Non-pigmented ciliary epithelial cell (primary cell): Measurements from ENCODE around the gene STN1.
"Not testable (repeated sequence)": the region's sequence is repeated elsewhere in the genome, so short reads cannot be mapped to it uniquely, and the experiment has no call there.

Experiments
- DNase-seq: peaks from one replicate; pipeline ENCODE4 v3.0.0-alpha.2; 2010; ENCODE audit warnings: low read depth

Gene STN1

DNA sequence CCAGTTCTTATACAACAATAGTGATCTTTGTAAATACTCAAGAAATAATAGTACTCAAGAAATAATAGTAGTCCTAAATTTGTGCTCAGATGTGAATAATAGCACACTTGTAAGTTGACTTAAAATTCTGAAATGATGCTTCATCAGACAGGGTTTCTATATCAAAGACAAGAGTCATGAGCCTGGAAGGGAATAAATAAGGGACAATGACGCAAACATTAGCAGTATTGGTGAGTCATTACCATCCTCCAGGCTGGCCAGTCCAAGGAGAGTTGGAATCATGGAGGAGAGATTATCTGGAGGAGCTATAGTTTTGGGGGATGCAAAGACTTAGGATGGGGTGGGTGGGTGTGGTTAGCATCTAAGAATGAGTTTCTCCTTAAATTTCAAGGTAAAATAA lies 56.5 kb downstream of the STN1 start:
- DNase-seq = no peak

DNA sequence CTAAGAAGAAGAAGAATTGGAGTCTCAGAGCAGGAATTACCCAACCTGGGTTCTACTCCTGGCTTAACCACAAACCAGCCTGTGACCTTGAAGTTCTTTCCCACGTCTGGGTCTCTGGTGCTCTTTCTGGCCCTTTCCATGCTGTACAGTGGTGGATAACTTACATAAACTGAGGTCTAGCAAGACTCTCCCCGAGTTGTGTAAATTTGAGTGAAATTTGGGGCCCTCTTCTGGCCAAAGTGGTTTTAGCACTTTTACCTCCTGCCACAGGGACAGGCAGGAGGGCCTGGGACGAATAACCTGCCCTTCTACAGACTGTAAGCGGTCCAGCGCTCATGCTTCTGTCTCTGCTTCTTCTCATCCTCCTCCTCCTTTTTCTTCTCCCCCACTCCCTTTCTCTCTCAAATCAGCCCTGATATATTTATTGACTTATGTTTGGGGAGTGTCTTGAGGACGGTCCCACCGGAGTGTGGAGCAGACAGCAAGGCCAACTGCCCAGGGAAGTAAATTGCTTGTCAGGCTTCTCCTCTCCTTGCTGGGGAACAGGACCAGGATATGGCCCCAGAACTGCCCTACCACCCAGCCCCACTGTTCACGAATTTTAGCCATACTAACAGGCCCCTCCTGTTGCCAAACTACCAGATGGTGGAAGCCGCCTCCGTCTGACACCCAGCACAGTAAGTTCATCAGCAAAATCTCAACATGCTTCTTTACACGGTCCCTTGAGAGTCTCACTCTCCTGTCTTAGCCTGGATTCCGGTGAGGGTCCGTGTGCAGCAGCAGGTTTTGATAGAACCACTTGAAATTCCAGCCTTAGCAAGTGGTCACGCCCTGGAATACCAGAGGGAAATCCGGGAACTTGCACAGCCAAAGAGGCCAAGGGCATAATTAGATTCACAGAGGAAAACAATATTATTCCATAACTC lies 58.6 kb downstream of the STN1 start:
- no peak for DNase-seq

GRCh38 chr10:103858360-103858759 lies 59.6 kb downstream of the STN1 start:
- DNase-seq = no peak

GRCh38 chr10:103856797-103857170 lies 61.2 kb downstream of the STN1 start:
- no peak for DNase-seq

GRCh38 chr10:103855852-103856796 lies 61.9 kb downstream of the STN1 start:
- no peak for DNase-seq

DNA sequence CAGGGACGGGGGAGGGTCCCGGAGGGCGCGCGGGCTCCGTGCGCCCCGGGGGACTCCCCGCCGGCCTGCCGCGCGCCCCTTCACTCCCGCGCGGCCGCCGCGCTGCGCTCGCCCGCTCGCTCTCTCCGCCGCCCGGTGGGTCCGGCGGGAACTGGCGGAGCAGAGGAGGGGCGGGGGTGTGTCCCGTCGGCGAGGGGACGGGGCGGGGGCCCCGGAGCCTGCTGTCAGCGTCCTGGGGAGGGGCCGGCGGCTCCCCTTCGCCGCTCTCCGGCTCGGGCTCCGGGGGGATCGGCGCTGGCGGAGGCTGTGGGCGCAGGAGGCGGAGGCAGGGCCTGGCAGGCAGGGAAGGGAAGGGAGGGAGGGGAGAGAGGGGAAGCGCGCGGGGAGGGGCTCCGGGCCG lies 62.6 kb downstream of the STN1 start, which contains the start of gene SH3PXD2A:
SH3PXD2A (minus strand) TSS at position 153 of the 400 bp plus-strand sequence. CDS start 310 bp downstream, outside the sequence.
- DNase-seq = no peak

DNA sequence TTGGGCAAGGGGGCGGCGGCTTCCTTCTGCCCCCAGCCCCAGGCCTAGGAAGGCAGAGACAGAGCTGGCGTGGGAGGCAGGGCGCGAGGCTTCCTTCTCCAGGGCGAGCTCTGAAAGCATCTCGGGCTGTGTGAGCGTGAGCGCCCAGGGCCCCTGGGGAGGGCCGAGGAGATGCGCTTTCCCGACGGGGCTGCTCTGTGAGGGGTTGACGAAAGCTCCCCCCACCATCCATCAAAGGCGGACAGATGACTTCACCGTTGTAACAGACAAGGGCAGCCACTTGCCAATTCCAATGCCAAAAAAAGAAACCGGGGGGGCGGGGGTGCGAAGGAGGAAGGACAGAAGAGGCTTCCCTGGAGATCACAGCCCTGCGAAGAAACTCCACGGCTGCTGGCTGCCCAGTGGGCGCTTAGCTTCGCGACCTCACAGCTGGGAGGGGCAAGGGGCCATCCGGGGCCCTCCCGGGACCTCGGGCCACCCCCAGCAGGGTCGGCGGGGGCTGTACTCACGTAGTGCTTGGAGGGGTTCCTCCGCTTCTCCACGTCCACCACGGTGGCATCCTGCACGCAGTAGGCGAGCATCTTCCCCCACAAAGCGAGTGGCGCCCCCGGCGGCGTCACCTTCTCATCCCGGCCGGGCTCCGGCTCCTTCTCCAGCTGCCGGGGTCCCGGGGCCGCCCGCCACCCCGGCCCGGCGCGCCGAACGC lies 63.1 kb downstream of the STN1 start:
- DNase-seq = no peak

- DNase-seq = no peak
Observed at GRCh38 chr10:103854265-103854685, 63.7 kb downstream of the STN1 start.

- no peak for DNase-seq
Observed at GRCh38 chr10:103853428-103854264, 64.3 kb downstream of the STN1 start.

DNA sequence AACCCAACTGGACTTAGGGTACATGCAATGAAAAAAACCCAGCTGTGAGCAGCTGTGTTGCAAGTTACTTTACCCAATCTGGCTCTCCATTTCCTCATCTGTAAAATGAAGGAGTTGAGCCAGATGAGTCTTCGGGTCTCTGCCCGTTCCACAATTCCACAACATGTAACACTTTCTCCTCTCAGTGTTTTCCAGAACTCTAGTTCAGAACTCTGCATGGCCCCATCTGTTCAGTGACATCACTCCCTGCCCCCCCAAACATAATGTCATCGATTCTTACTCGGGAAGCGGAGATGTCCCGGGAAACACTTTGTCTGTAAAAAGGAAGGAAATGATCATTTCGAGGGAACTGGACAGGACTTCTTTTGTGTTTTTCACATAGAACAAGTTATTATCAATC lies 65.1 kb downstream of the STN1 start:
- no peak for DNase-seq

DNA sequence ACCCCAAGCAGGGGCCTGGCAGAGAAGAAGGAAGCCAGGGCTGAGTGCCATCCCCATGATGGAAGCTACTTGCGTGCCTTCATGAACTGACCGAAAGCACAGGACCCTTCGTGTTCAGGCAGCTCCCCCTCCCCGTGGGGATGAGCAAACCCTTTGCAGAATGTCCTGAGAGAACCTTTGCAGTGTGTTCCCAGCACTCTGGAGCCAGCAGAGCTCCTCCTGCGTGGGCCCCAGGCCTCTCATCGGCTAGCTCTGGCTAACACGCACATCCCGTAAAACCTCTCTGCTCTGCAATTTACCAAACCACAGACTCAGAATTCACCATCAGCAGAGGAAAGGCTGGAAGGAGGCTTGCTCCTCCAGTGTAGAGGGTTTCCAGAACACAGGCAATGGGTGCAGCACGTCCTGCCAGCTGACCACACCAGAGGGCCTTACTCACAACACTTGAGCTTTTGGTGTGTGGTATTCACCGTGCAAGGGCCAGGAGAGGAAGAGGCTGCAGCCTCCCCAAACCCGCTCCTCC lies 65.7 kb downstream of the STN1 start:
- no peak for DNase-seq

DNA sequence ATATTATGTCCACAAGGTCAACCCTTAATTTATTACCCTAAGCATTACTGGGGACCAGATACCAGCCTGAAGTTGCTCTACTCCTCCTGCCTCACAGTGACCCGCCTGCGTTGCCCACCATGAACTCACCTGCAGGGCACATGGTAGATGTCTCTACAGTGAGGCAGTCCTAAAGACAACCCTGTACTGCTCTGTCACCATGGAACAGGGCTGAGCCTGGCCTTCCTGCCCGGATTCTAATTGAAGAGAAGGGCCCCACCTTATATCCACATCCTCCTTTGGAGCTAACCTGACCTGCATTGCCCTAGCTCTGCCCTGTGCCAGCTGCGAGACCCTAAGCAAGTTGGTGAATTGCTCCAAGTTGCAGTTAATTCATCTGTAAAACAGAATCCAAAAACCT lies 66.7 kb downstream of the STN1 start:
- DNase-seq = no peak

DNA sequence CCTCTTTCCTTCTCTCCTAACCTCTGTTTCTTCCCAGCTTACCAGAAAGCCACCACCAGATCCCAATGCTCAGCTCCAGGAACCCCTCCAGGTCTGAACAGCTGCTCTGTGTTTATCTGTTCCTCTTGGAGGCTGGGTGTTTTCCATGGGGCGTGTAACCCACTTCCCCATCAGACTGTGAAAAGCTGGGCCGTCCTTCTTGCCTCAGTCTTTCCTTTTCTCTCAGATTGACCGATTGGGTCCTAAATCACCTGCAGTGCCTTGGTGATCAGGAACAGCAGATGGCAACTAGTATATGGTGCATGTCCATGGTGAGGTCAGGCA lies 67.5 kb downstream of the STN1 start:
- DNase-seq = no peak

- peak; percentile 86 for DNase-seq
Observed at GRCh38 chr10:103849880-103850571, 68.0 kb downstream of the STN1 start.

DNA sequence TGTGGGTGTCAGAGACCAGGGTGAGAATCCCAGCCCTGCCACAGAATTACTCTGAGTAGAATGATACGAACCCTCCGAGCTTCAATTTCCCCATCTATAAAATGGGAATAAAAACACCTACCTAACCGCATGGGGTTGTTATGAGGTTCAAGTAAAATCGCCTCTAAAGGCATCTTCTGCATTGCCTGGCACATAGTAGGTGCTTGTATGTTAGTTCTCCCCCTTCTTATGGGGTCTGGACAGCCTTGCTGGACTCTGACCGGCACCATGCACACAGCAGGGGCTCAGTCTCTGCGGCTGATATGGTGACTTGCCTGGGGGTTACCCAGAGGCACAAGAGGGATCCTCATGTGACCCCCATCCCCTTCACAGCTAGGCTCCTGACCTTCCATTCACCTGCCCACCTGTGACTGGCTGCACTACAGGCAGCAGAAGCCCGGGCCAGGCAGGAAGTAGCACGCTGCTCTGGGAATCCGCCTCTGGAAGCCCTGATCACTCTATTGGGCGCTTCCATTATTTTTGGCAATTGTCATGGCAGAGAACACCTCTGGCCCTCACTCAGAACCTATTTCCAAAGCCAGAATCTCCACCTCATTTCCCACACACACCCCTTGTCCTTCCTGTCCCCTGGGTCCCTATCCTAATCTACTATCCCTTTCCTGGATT lies 68.6 kb downstream of the STN1 start:
- DNase-seq = no peak

DNA sequence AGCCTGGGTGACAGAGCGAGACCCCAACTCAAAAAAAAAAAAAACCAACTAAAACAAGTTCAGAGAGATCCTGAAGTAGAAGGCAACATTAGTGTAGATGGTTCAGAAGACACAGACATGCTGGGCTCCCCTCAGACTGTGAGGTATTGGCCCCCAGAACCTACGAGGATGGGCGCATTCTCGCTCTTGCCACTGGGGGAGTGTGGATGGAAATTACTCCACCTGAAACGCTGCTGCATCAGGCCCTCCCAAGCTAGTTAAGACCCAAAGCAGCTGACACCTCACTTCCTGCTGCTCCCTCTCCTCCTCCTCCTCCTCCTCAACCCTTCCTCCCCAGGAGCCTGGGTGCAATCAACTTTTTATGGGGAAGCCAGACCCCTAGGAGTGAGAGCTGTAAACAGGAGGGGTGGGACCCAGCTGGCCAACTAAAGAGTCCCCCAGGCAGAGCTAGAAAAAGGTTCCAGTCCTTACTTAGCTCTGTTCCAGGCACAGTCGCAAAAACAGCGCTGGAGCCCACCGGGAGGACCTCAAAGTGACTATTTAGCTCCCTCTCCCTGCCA lies 70.0 kb downstream of the STN1 start:
- DNase-seq = no peak

GRCh38 chr10:103847346-103847745 lies 70.6 kb downstream of the STN1 start:
- DNase-seq = no peak

DNA sequence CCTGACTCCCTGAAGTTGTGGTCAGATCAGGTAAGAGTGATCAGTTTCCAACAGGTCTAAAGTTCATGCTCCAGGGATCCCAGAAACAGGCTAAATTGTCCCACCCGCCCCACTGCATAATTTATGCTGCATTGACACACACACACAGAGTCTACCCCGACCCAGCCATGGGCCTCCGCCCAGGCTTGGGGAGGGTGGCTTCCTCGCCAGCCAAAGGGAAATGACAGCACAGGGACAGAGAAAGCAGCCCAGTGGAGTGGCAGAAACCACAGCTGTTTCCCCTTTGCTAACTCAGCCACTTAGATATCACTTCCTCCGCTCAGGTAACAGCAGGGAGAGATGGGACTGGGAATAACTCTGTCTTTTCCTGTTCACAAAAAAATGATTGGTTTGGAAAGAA lies 72.0 kb downstream of the STN1 start:
- DNase-seq = no peak

DNA sequence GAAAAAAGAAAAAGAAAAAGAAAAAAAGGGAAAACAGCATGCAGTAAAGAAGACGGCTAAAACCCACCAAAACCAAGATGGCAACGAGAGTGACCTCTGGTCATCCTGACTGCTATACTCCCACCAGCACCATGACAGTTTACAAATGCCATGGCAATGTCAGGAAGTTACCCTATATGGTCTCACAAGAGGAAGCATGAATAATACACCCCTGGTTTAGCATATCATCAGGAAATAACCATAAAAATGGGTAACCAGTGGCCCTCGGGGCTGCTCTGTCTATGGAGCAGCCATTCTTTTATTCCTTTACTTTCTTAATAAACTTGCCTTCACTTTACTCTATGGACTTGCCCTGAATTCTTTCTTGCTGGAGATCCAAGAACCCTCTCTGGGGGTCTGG lies 72.6 kb downstream of the STN1 start:
- not testable (repeated sequence) for DNase-seq
